ENCODE data around the gene FGF13. TPM values are rescaled to one million over a fixed set of nuclear protein-coding genes. Genes with fewer than 3 reads are reported as not detected.

FGF13 gene
- total RNA-seq, 1 experiment from 2014 or later: 0.75 TPM

- peaks cover 11% of the 10 kb centered on the region for H3K27me3 Mint-ChIP-seq (ENCODE audit: insufficient read depth, unreplicated experiment)
- POLR2A ChIA-PET: no interaction called here
- TF ChIP-seq, protein P1, sequence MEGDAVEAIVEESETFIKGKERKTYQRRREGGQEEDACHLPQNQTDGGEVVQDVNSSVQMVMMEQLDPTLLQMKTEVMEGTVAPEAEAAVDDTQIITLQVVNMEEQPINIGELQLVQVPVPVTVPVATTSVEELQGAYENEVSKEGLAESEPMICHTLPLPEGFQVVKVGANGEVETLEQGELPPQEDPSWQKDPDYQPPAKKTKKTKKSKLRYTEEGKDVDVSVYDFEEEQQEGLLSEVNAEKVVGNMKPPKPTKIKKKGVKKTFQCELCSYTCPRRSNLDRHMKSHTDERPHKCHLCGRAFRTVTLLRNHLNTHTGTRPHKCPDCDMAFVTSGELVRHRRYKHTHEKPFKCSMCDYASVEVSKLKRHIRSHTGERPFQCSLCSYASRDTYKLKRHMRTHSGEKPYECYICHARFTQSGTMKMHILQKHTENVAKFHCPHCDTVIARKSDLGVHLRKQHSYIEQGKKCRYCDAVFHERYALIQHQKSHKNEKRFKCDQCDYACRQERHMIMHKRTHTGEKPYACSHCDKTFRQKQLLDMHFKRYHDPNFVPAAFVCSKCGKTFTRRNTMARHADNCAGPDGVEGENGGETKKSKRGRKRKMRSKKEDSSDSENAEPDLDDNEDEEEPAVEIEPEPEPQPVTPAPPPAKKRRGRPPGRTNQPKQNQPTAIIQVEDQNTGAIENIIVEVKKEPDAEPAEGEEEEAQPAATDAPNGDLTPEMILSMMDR (IDR thresholded peaks at IDR 0.05; ENCODE audit: unreplicated experiment): no peak
- H3K9me3 Mint-ChIP-seq (ENCODE audit: unreplicated experiment): no peaks in the 10 kb centered on the region
- CTCF ChIA-PET: no interaction called here
- BruUV-seq (replicated peaks): no TSS peak
- no peaks in the 10 kb centered on the region for H3K4me1 Mint-ChIP-seq (ENCODE audit: insufficient read depth, unreplicated experiment)
- H3K4me3 Mint-ChIP-seq (ENCODE audit: unreplicated experiment): no peak overlapping the region
- intact Hi-C loops (cut with micrococcal nuclease): no loop called here
- DNase-seq (ENCODE audit: unreplicated experiment): no peak
- H3K36me3 Mint-ChIP-seq (ENCODE audit: insufficient read depth, unreplicated experiment): no peaks in the 10 kb centered on the region
- no peak overlapping the region for H3K27ac Mint-ChIP-seq (ENCODE audit: low read depth, unreplicated experiment)
These were observed 60.0 kb downstream of the FGF13 start for GRCh38 chrX:138651494-138651893.

DNA sequence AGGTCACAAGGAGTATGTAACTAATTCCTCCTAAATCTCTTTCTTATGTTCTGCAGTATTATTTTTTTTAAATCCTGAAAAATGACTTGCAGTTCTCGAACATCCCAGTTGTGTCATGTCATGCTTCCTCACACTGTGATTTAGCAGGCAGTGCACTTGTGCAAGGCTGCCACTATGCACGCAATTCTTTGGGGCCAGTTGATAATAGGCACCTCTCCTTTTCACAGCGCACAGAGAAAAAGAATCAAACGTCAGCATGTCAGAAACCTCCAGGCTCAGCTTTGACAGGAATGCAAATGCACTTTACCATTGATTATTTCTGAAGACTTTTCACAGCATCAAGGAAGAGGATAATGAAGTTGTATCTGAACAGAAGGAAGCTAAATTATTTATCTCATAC is 62.9 kb downstream of the FGF13 start:
- no peak overlapping the region for H3K4me3 Mint-ChIP-seq (ENCODE audit: unreplicated experiment)
- ChIA-PET CTCF (interaction anchor here (0.6 kb wide), 2 partner anchors 27 to 51 kb away, joined by 3 read pairs; no protein-coding TSS in a partner anchor), POLR2A (no interaction called here)
- H3K36me3 Mint-ChIP-seq (ENCODE audit: insufficient read depth, unreplicated experiment): no peaks in the 10 kb centered on the region
- DNase-seq (ENCODE audit: unreplicated experiment): no peak
- no TSS peak for BruUV-seq (replicated peaks)
- H3K27me3 Mint-ChIP-seq (ENCODE audit: insufficient read depth, unreplicated experiment): no peaks in the 10 kb centered on the region
- no peaks in the 10 kb centered on the region for H3K9me3 Mint-ChIP-seq (ENCODE audit: unreplicated experiment)
- H3K4me1 Mint-ChIP-seq (ENCODE audit: insufficient read depth, unreplicated experiment): no peaks in the 10 kb centered on the region
- no peak overlapping the region for H3K27ac Mint-ChIP-seq (ENCODE audit: low read depth, unreplicated experiment)
- TF ChIP-seq, protein P1 (IDR thresholded peaks at IDR 0.05; ENCODE audit: unreplicated experiment): no peak
- intact Hi-C loops (cut with micrococcal nuclease): no loop called here

DNA sequence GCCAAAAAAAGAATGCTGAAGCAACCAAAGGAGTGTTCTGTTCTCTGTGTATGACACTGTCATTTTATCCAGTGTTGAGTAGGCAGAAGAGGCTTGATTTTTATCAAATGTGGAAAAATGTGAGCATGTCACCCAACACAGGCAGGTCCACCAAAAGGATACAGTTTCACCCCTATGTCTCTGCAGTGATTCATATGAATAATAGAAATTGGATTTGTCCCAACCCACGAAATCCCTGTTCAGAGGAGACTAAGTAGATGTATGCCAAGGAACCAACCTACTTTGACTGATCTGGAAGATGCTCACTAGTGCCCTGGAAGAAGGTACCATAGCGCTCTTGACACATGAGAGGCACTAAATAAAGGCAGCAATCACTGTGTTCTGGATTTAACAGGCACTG is 72.5 kb downstream of the FGF13 start:
- H3K27me3 Mint-ChIP-seq (ENCODE audit: insufficient read depth, unreplicated experiment): no peaks in the 10 kb centered on the region
- H3K4me1 Mint-ChIP-seq (ENCODE audit: insufficient read depth, unreplicated experiment): no peaks in the 10 kb centered on the region
- no TSS peak for BruUV-seq (replicated peaks)
- intact Hi-C loops (cut with micrococcal nuclease): no loop called here
- peak; percentile 1 for DNase-seq (ENCODE audit: unreplicated experiment)
- H3K27ac Mint-ChIP-seq (ENCODE audit: low read depth, unreplicated experiment): no peak overlapping the region
- H3K9me3 Mint-ChIP-seq (ENCODE audit: unreplicated experiment): peaks cover 13% of the 10 kb centered on the region
- ChIA-PET POLR2A (no interaction called here), CTCF (no interaction called here)
- H3K4me3 Mint-ChIP-seq (ENCODE audit: unreplicated experiment): no peak overlapping the region
- TF ChIP-seq, protein P1 (IDR thresholded peaks at IDR 0.05; ENCODE audit: unreplicated experiment): no peak
- no peaks in the 10 kb centered on the region for H3K36me3 Mint-ChIP-seq (ENCODE audit: insufficient read depth, unreplicated experiment)

Small RNA genes within 50 kb of the gene (microRNA-seq; reads per million reads assigned to microRNA genes)
- not detected for gene MIR504

All from MCF 10A (cell line).